BLaER1 (cell line): ENCODE results near the gene PIK3C2G.

ENCODE experiments used
- H3K27ac ChIP-seq: shearing (Covaris generic); formaldehyde crosslinking; 2 replicates; pipeline ENCODE4 v1.8.1; 2022
- H3K27me3 ChIP-seq: shearing (Covaris generic); formaldehyde crosslinking; 2 replicates; pipeline ENCODE4 v1.8.1; 2022
- H3K36me3 ChIP-seq: shearing (Covaris generic); formaldehyde crosslinking; 2 replicates; pipeline ENCODE4 v1.8.1; 2022
- H3K4me1 ChIP-seq: shearing (Covaris generic); formaldehyde crosslinking; 2 replicates; pipeline ENCODE4 v1.8.1; 2022
- H3K4me2 ChIP-seq: shearing (Covaris generic); formaldehyde crosslinking; 2 replicates; pipeline ENCODE4 v1.8.1; 2022
- H3K4me3 ChIP-seq: shearing (Covaris generic); formaldehyde crosslinking; 2 replicates; pipeline ENCODE4 v1.8.1; 2022
- H3K9ac ChIP-seq: shearing (Covaris generic); formaldehyde crosslinking; 2 replicates; pipeline ENCODE4 v1.8.1; 2022
- H3K9me3 ChIP-seq: shearing (Covaris generic); formaldehyde crosslinking; 2 replicates; pipeline ENCODE4 v1.8.1; 2022
- H4K20me1 ChIP-seq: shearing (Covaris generic); formaldehyde crosslinking; 2 replicates; pipeline ENCODE4 v1.8.1; 2022
- Cebpa-rat ChIP-seq: shearing (Covaris generic); IDR thresholded peaks from 2 replicates; pipeline ENCODE4 v1.8.1; 2022

Gene PIK3C2G

DNA sequence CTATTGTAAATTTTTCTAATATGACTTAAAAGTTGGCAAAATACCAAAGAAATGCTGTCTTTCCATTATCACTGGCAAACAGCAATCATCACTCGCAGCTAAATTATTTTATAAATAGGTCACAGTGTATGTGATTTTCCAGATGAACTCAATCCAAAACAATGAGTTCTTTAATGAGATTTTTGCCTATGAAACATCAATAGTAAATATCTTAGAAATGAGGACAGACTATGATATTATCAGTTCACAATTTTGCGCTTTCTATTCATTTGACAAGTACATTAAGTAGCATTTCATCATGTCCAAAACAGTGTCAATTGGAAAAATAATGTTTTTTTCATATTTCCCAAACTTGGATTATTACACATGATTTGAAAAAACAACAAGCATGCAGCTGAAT lies 65.7 kb downstream of the PIK3C2G start:
- H3K27ac ChIP-seq, result no peak overlapping the region
- H3K4me2 ChIP-seq, result no peak overlapping the region
- no peaks in the 10 kb centered on the region for H3K36me3 ChIP-seq
- no peak overlapping the region for H3K4me3 ChIP-seq
- no peak overlapping the region for H3K9ac ChIP-seq
- no peaks in the 10 kb centered on the region for H3K27me3 ChIP-seq
- no peaks in the 10 kb centered on the region for H3K4me1 ChIP-seq
- H4K20me1 ChIP-seq, result no peaks in the 10 kb centered on the region
- TF ChIP-seq Cebpa-rat, result no peak
- H3K9me3 ChIP-seq, result no peaks in the 10 kb centered on the region

DNA sequence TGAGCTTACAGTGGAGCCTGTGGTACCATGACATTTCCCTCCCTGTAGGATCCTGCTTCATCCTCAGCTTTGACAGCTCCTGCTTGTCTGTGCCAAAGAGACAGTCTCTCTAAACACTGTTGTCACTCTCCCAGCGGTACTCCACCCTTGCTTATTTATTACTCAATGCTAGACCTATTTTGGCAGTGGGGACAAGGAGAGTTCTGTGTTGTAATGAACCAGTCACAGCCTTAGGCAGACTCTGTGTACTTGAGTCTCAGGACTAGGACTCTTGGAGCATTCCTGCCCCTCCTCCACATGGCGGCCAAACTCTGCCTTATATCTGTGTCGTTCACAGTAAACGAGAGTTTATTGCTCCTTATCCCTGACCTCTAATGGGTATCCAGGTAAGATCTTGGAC lies 70.9 kb downstream of the PIK3C2G start:
- TF ChIP-seq Cebpa-rat, result no peak
- no peaks in the 10 kb centered on the region for H3K27me3 ChIP-seq
- no peaks in the 10 kb centered on the region for H3K36me3 ChIP-seq
- no peak overlapping the region for H3K9ac ChIP-seq
- no peak overlapping the region for H3K4me3 ChIP-seq
- H3K4me1 ChIP-seq, result no peaks in the 10 kb centered on the region
- no peak overlapping the region for H3K4me2 ChIP-seq
- no peaks in the 10 kb centered on the region for H4K20me1 ChIP-seq
- H3K9me3 ChIP-seq, result no peaks in the 10 kb centered on the region
- H3K27ac ChIP-seq, result no peak overlapping the region

DNA sequence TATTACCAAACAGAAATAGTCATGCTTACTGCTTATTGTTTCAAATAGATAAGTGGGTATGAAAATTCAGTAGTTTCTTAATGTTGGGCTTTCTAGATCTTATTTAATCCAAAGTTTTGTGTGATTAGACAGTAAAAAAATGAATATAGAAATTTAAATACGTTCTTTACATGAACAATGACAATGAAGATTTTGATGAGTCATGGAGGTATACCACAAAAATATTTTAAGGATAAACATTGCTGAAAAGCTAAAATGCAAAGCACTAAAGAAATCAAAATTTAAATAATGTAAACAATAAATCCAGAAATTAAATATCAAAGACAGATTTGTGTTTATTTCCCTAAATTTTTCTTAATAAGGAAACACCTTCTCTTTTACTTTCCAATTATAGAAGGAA lies 78.3 kb downstream of the PIK3C2G start:
- Histone ChIP-seq H3K4me3 (no peak overlapping the region), H3K4me2 (no peak overlapping the region), H3K27me3 (no peaks in the 10 kb centered on the region), H4K20me1 (no peaks in the 10 kb centered on the region), H3K9ac (no peak overlapping the region), H3K4me1 (peaks cover 15% of the 10 kb centered on the region), H3K9me3 (no peaks in the 10 kb centered on the region), H3K27ac (no peak overlapping the region), H3K36me3 (no peaks in the 10 kb centered on the region)
- no peak for TF ChIP-seq Cebpa-rat

DNA sequence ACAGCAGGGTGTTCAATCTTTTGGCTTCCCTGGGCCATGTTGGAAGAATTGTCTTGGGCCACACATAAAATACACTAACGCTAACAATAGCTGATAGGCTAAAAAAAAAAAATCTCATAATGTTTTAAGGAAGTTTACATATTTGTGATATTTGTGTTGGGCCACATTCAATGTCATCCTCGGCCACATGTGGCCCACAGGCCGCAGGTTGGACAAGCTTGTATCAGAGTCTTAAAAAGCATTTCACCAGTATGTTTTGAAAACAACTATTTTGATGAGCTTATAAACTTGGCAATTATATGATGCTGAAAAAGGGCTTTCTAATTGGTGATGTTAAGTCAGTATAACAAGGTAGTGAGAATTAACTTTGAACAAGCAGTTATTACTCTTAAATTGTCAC lies 78.9 kb downstream of the PIK3C2G start:
- no peaks in the 10 kb centered on the region for H3K36me3 ChIP-seq
- no peak overlapping the region for H3K4me3 ChIP-seq
- no peak overlapping the region for H3K27ac ChIP-seq
- no peaks in the 10 kb centered on the region for H3K27me3 ChIP-seq
- H3K4me2 ChIP-seq, result no peak overlapping the region
- H4K20me1 ChIP-seq, result no peaks in the 10 kb centered on the region
- peaks cover 20% of the 10 kb centered on the region for H3K4me1 ChIP-seq
- H3K9ac ChIP-seq, result no peak overlapping the region
- TF ChIP-seq Cebpa-rat, result no peak
- no peaks in the 10 kb centered on the region for H3K9me3 ChIP-seq

DNA sequence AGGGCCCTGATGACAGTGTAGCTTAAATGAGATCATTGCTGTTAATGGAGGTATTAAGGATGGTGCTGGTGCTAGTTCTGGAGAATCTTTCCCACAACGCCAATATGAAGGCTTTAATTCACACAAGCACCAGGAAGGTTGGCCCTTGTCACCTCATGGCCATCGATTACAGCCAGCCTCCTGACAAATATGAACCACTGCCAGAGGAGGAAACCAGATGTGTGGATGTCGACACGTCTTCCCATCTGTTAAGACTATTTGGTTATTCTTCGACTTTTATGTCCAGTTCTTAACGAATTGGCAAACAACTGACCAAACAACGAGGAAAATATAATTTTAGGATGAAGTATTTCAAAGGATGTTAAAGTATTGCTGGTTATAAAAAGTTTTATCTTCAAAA lies 79.5 kb downstream of the PIK3C2G start:
- Histone ChIP-seq H3K36me3 (no peaks in the 10 kb centered on the region), H3K9ac (no peak overlapping the region), H3K27me3 (no peaks in the 10 kb centered on the region), H3K4me3 (no peak overlapping the region), H3K27ac (no peak overlapping the region), H4K20me1 (no peaks in the 10 kb centered on the region), H3K9me3 (no peaks in the 10 kb centered on the region), H3K4me2 (no peak overlapping the region), H3K4me1 (peaks cover 26% of the 10 kb centered on the region)
- no peak for TF ChIP-seq Cebpa-rat

DNA sequence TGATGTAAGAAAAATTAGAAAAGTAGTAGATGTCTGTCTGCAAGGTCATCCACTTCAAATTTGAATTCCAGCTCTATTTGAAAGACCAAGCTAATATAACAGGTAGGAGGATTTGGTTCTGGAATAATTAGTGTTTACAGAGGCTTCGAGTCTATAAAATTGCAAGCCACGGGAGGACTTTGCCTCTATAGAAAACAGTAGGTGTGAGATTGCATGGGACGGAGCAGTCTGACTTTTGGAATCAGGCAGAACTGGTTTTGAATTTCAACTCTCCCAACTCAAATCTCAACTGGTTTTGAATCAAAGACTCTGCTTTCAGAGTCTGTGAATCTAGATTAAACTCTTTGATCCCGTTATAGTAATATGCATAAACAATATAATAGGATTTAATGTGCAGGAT lies 82.4 kb downstream of the PIK3C2G start:
- no peak for TF ChIP-seq Cebpa-rat
- Histone ChIP-seq H3K4me1 (peaks cover 38% of the 10 kb centered on the region), H3K4me2 (no peak overlapping the region), H3K4me3 (no peak overlapping the region), H3K9me3 (no peaks in the 10 kb centered on the region), H3K27me3 (no peaks in the 10 kb centered on the region), H4K20me1 (no peaks in the 10 kb centered on the region), H3K9ac (no peak overlapping the region), H3K27ac (peak overlapping the region; percentile 87; the same call in 1 of the 2 replicates), H3K36me3 (no peaks in the 10 kb centered on the region)

DNA sequence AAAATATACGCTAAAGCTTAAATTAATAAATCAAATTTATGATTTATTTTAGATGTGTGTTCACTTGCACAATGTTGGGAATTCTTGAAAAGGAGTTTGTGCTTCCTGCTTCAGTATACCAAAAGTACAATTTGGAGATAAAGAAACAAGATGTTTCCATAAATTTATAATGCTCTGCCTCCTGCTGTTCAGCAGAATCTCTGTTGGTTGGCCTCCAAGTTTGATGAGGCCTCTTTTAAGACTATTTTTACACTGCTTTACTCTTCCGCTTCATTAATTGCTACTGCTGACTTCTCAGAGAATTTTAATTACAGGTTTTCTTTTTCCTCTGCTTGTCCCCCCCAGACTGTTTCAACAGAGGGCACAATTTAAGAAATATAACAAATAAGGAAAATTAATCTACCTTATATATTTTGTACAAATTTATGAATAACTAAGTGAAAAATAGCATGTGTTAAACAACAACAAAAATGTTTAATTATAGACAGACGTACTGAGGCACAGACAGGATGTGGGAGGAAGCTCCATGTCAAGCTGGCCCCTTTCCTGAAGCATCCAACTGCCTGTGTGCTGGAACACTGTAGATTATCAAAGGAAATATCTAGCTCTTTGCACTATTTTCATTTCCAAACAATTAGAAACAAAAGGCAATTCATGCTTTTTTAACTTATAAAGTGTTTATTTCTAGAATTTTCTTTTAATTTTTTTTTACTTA lies 83.9 kb downstream of the PIK3C2G start:
- H3K4me3 ChIP-seq, result peak overlapping the region; percentile 42; the same call in 1 of the 2 replicates
- H3K4me1 ChIP-seq, result peaks cover 38% of the 10 kb centered on the region
- peak overlapping the region; percentile 75 for H3K4me2 ChIP-seq
- TF ChIP-seq Cebpa-rat, result no peak
- H3K27ac ChIP-seq, result peak overlapping the region; percentile 87
- no peaks in the 10 kb centered on the region for H4K20me1 ChIP-seq
- peak overlapping the region; percentile 65 for H3K9ac ChIP-seq
- H3K36me3 ChIP-seq, result no peaks in the 10 kb centered on the region
- no peaks in the 10 kb centered on the region for H3K9me3 ChIP-seq
- no peaks in the 10 kb centered on the region for H3K27me3 ChIP-seq

DNA sequence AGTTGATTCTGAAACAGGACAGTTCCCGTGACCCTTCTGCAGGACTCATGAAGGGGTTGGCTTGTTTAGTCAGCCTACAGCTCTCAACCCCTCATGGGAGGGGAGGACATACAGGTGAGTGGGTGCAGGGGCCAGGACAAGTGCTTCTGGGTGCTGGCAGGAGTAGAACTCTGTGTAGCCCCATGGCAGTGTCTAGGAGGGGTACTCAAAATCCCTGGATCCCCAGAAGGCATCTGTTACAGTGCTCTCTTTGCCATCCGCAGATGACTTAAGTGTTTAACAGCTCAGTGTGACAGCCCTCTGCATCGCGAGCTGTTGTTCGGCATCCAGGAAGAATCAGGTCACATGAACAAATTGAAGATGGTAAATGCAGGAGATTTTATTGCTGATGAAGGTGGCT lies 91.0 kb downstream of the PIK3C2G start:
- Histone ChIP-seq H3K9ac (no peak overlapping the region), H3K4me2 (no peak overlapping the region)

DNA sequence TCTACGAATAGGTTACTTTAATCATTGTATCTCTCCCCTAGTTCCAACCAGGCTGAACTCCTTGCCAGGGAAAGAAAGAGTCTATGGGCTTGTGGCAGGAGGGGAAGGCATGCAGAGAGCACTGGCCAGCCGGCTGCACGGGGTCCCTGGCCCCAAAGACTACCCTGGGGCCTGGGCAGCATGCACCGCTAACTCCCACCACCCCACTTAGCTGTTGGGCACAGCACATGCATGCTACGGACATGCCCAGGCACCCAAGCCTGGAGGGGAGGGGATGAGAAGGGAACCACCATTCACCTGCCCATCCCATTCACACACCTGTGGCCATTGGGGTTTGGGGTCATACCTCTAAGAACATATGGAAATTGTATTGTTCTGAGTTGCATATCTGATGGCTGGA lies 94.1 kb downstream of the PIK3C2G start:
- no peaks in the 10 kb centered on the region for H3K27me3 ChIP-seq
- H3K36me3 ChIP-seq, result no peaks in the 10 kb centered on the region
- H3K4me3 ChIP-seq, result no peak overlapping the region
- no peak for TF ChIP-seq Cebpa-rat
- no peaks in the 10 kb centered on the region for H4K20me1 ChIP-seq
- H3K4me1 ChIP-seq, result no peaks in the 10 kb centered on the region
- no peak overlapping the region for H3K4me2 ChIP-seq
- no peaks in the 10 kb centered on the region for H3K9me3 ChIP-seq
- H3K27ac ChIP-seq, result no peak overlapping the region
- no peak overlapping the region for H3K9ac ChIP-seq

More for the DNA sequence above, 91.0 kb downstream of the PIK3C2G start:
- Histone ChIP-seq H3K4me1 (peaks cover 4% of the 10 kb centered on the region), H3K27me3 (no peaks in the 10 kb centered on the region), H3K9me3 (no peaks in the 10 kb centered on the region), H3K27ac (no peak overlapping the region), H3K4me3 (no peak overlapping the region), H4K20me1 (no peaks in the 10 kb centered on the region), H3K36me3 (no peaks in the 10 kb centered on the region)
- TF ChIP-seq Cebpa-rat, result no peak

DNA sequence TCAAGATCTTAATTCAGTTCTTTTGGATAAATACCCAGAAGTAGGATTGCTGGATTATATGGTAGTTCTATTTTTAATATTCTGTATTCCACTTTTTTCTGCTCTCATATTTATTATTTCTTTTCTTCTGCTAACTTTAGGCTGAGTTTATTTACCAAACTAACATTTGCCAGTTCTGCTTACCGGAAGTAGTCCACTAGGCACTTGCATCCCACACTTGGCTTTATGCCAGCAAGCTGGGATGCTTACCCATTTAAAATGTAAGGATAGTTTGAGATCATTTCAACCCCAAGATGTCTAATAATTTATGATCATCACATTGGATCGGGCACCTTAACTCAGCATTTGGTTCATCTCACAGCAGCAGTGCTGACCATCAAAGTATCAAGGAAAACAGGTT lies 96.8 kb downstream of the PIK3C2G start:
- Histone ChIP-seq H4K20me1 (no peaks in the 10 kb centered on the region), H3K27ac (no peak overlapping the region), H3K4me1 (no peaks in the 10 kb centered on the region), H3K9me3 (no peaks in the 10 kb centered on the region), H3K4me2 (no peak overlapping the region), H3K4me3 (no peak overlapping the region), H3K36me3 (no peaks in the 10 kb centered on the region), H3K9ac (no peak overlapping the region), H3K27me3 (no peaks in the 10 kb centered on the region)
- TF ChIP-seq Cebpa-rat, result no peak

DNA sequence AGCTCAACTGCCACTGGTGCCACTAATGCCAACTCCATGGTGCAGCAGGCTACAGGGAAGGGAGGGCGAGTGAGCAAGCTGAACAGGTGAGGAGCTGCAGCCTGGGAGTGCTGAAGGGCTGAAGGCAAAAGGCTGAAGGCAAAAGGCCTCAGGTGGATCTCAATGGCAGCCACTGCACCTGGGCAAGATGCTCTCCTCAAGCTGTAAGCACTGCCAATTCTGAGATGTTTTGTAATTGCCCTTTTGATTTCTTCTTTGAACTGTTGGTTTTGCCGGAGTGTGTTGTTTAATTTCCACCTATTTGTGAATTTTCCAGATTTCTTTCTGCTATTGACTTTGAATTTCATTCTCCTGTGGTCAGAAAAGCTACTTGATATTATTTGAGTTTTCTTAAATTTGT lies 97.6 kb downstream of the PIK3C2G start:
- no peaks in the 10 kb centered on the region for H4K20me1 ChIP-seq
- no peak overlapping the region for H3K4me3 ChIP-seq
- H3K4me2 ChIP-seq, result no peak overlapping the region
- H3K9ac ChIP-seq, result no peak overlapping the region
- H3K9me3 ChIP-seq, result no peaks in the 10 kb centered on the region
- no peak overlapping the region for H3K27ac ChIP-seq
- no peaks in the 10 kb centered on the region for H3K4me1 ChIP-seq
- no peaks in the 10 kb centered on the region for H3K36me3 ChIP-seq
- H3K27me3 ChIP-seq, result no peaks in the 10 kb centered on the region
- no peak for TF ChIP-seq Cebpa-rat
